SU-DHL-6 (cell line): Measurements from ENCODE around the gene EHD4.

Source experiments
- EZH2phosphoT487 ChIP-seq: fragments of 200-600 bp; sonication (generic), shearing (Covaris generic); conservative IDR thresholded peaks from 2 replicates; pipeline ENCODE4 v1.6.1; 2018; ENCODE audit warnings: mild to moderate bottlenecking, antibody characterized with exemption, low read length, moderate library complexity, mixed read lengths
- TF ChIP-seq, protein P1 (sequence below): fragments of 200-600 bp; sonication (generic); IDR thresholded peaks from one replicate; pipeline ENCODE4 v1.5.1; 2017; ENCODE audit warnings: antibody characterized with exemption, mild to moderate bottlenecking, low read length, moderate library complexity; ENCODE audit not compliant: insufficient read depth, poor library complexity, severe bottlenecking

- TF ChIP-seq, protein P1, sequence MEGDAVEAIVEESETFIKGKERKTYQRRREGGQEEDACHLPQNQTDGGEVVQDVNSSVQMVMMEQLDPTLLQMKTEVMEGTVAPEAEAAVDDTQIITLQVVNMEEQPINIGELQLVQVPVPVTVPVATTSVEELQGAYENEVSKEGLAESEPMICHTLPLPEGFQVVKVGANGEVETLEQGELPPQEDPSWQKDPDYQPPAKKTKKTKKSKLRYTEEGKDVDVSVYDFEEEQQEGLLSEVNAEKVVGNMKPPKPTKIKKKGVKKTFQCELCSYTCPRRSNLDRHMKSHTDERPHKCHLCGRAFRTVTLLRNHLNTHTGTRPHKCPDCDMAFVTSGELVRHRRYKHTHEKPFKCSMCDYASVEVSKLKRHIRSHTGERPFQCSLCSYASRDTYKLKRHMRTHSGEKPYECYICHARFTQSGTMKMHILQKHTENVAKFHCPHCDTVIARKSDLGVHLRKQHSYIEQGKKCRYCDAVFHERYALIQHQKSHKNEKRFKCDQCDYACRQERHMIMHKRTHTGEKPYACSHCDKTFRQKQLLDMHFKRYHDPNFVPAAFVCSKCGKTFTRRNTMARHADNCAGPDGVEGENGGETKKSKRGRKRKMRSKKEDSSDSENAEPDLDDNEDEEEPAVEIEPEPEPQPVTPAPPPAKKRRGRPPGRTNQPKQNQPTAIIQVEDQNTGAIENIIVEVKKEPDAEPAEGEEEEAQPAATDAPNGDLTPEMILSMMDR: no peak
- no peak for TF ChIP-seq EZH2phosphoT487
Measured at GRCh38 chr15:41876007-41876406, 96.3 kb downstream of the EHD4 start.
